Panc1 (cell line): ENCODE results near the gene CHODL.

ENCODE experiments used
- POLR2AphosphoS5 ChIP-seq: IDR thresholded peaks from 2 replicates; pipeline ENCODE4 v1.6.1; 2012; ENCODE audit warnings: mild to moderate bottlenecking, low read depth, low read length, moderate library complexity
- TF ChIP-seq, protein P1 (sequence below): fragments of 450-650 bp; IDR thresholded peaks from 2 replicates; pipeline ENCODE4 v1.5.1; 2017; ENCODE audit warnings: mild to moderate bottlenecking

DNA sequence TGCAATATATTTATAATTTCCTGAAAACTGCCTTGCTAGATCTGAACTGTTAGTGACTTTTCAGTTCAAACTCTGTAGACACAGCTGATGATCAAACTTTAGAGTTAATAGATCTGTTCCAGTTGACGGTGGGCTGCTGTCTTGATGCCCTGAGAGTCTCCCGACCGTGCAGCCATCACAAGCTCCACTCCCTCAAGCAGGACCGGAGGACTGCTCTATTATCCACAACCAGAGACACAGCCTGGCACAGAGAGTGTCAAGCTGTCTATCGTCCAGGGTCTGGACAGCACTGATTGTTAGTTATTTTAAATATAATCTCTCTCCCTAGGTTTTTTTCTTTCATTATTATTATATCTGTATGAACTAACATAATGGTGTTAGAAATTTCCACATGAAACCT, 8.0 kb downstream of the CHODL start:
- TF ChIP-seq, protein P1, sequence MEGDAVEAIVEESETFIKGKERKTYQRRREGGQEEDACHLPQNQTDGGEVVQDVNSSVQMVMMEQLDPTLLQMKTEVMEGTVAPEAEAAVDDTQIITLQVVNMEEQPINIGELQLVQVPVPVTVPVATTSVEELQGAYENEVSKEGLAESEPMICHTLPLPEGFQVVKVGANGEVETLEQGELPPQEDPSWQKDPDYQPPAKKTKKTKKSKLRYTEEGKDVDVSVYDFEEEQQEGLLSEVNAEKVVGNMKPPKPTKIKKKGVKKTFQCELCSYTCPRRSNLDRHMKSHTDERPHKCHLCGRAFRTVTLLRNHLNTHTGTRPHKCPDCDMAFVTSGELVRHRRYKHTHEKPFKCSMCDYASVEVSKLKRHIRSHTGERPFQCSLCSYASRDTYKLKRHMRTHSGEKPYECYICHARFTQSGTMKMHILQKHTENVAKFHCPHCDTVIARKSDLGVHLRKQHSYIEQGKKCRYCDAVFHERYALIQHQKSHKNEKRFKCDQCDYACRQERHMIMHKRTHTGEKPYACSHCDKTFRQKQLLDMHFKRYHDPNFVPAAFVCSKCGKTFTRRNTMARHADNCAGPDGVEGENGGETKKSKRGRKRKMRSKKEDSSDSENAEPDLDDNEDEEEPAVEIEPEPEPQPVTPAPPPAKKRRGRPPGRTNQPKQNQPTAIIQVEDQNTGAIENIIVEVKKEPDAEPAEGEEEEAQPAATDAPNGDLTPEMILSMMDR, result no peak
- no peak for TF ChIP-seq POLR2AphosphoS5
